ENCODE data around the gene KIF17.

GRCh38 chr1:20763417-20763816, 45.6 kb upstream of the KIF17 start:
- TF ChIP-seq CTCF (IDR thresholded peaks at IDR 0.05) (no peak), POLR2A (IDR thresholded peaks at IDR 0.05) (no peak)
